PC-9 (cell line): ENCODE measurements around the gene LPIN2. TPM values are rescaled to one million over a fixed set of nuclear protein-coding genes. Genes with fewer than 3 reads are reported as not detected.

ENCODE experiments used
- BruUV-seq: library from RNA; stranded (reverse); fragments of 400-500 nt; replicated peaks from 2 replicates; lab custom pipeline; 2021; lab: Mats Ljungman, UMichigan
- CTCF ChIA-PET: fragments of 300-600 bp; sonication (Branson Sonifier 250); formaldehyde crosslinking; loops from one replicate; lab custom pipeline; 2022; ENCODE audit warnings: antibody characterized with exemption; lab: Charles Lee
- POLR2A ChIA-PET: fragments of 300-600 bp; sonication (Branson Sonifier 250); formaldehyde crosslinking; loops from one replicate; lab custom pipeline; 2022; ENCODE audit warnings: antibody characterized with exemption; ENCODE audit not compliant: unreplicated experiment; lab: Charles Lee
- DNase-seq, 2 experiments: peaks; one replicate each; pipeline versions ENCODE4 v3.0.0 to v3.0.0-alpha.2; 2015 to 2022; ENCODE audit warnings: mixed read lengths in 1 of 2
- H2AFZ ChIP-seq: fragments of 200-600 bp; sonication (generic); 2 replicates; pipeline ENCODE4 v1.8.1; 2017; ENCODE audit warnings: antibody characterized with exemption
- H3F3A ChIP-seq: fragments of 200-600 bp; sonication (generic); 2 replicates; pipeline ENCODE4 v1.8.1; 2017; ENCODE audit warnings: antibody characterized with exemption, mild to moderate bottlenecking, low read depth; ENCODE audit not compliant: insufficient read depth
- H3K27ac ChIP-seq: fragments of 200-600 bp; sonication (generic); 2 replicates; pipeline ENCODE4 v1.6.1; 2016; ENCODE audit warnings: mixed run types
- H3K27me3 ChIP-seq: fragments of 200-600 bp; sonication (generic); 2 replicates; pipeline ENCODE4 v1.6.1; 2016; ENCODE audit warnings: low read depth, mixed run types; ENCODE audit not compliant: insufficient read depth
- H3K36me3 ChIP-seq: fragments of 200-600 bp; sonication (generic); 2 replicates; pipeline ENCODE4 v1.6.1; 2016; ENCODE audit warnings: low read depth, mixed run types
- H3K4me1 ChIP-seq: fragments of 200-600 bp; sonication (generic); replicated peaks from 2 replicates; pipeline ENCODE4 v1.6.1; 2016; ENCODE audit warnings: mixed run types; ENCODE audit not compliant: insufficient read depth
- H3K4me2 ChIP-seq: fragments of 200-600 bp; sonication (generic); 2 replicates; pipeline ENCODE4 v1.6.1; 2017; ENCODE audit warnings: mixed run types
- H3K4me3 ChIP-seq: fragments of 200-600 bp; sonication (generic); 2 replicates; pipeline ENCODE4 v1.6.1; 2016; ENCODE audit warnings: mixed run types
- H3K79me2 ChIP-seq: fragments of 200-600 bp; sonication (generic); 2 replicates; pipeline ENCODE4 v1.6.1; 2017; ENCODE audit warnings: low read depth, mixed run types
- H3K9me2 ChIP-seq: fragments of 200-600 bp; sonication (generic); 2 replicates; pipeline ENCODE4 v1.8.1; 2017; ENCODE audit warnings: mild to moderate bottlenecking; ENCODE audit not compliant: insufficient read depth
- H3K9me3 ChIP-seq: fragments of 200-600 bp; sonication (generic); 2 replicates; pipeline ENCODE4 v1.8.1; 2016; ENCODE audit warnings: low read depth; ENCODE audit not compliant: insufficient read depth
- H4K20me1 ChIP-seq: fragments of 200-600 bp; sonication (generic); 2 replicates; pipeline ENCODE4 v1.8.1; 2017; ENCODE audit not compliant: insufficient read depth
- CTCF ChIP-seq: fragments of 200-600 bp; sonication (generic); conservative IDR thresholded peaks from 2 replicates; pipeline ENCODE4 v1.6.1; 2017; ENCODE audit warnings: mixed run types, antibody characterized with exemption, mild to moderate bottlenecking, moderate library complexity
- EZH2 ChIP-seq: fragments of 200-600 bp; sonication (generic); IDR thresholded peaks from 2 replicates; pipeline ENCODE4 v1.8.0; 2017; ENCODE audit warnings: antibody characterized with exemption, low read depth
- intact Hi-C: fragments of 100-400 bp; cut with micrococcal nuclease; formaldehyde crosslinking; loops from one replicate; pipeline ENCODE4 v1.10.0; 2022; ENCODE audit not compliant: unreplicated experiment
- total RNA-seq: library from RNA; stranded (reverse); gene quantifications from 2 replicates; pipeline ENCODE4 v1.2.3, GENCODE V29; 2021

The LPIN2 gene
- total RNA-seq, 1 experiment from 2014 or later = 15.0 TPM

- H3K79me2 ChIP-seq = no peaks in the 10 kb centered on the region
- H2AFZ ChIP-seq = no peak overlapping the region
- BruUV-seq = no TSS peak
- H4K20me1 ChIP-seq = no peaks in the 10 kb centered on the region
- intact Hi-C loops = no loop called here
- peaks cover 12% of the 10 kb centered on the region for H3K4me1 ChIP-seq
- no peaks in the 10 kb centered on the region for H3K27me3 ChIP-seq
- H3K9me3 ChIP-seq = no peaks in the 10 kb centered on the region
- H3K4me3 ChIP-seq = no peak overlapping the region
- no peak for DNase-seq
- TF ChIP-seq EZH2 (no peak), CTCF (no peak)
- H3K27ac ChIP-seq = no peak overlapping the region
- ChIA-PET POLR2A (no interaction called here), CTCF (no interaction called here)
- no peaks in the 10 kb centered on the region for H3K9me2 ChIP-seq
- H3F3A ChIP-seq = peaks cover 10% of the 10 kb centered on the region
- no peaks in the 10 kb centered on the region for H3K36me3 ChIP-seq
- no peak overlapping the region for H3K4me2 ChIP-seq
Measured at GRCh38 chr18:3036108-3036507, 23.2 kb upstream of the LPIN2 start.

GRCh38 chr18:3035635-3036034, 22.7 kb upstream of the LPIN2 start:
- intact Hi-C loops = no loop called here
- TF ChIP-seq EZH2 (no peak), CTCF (no peak)

GRCh38 chr18:3032721-3033120, 19.8 kb upstream of the LPIN2 start:
- Histone ChIP-seq H3K4me3 (no peak overlapping the region), H3K4me2 (no peak overlapping the region), H3K27me3 (no peaks in the 10 kb centered on the region), H3K4me1 (peaks cover 8% of the 10 kb centered on the region), H3K79me2 (no peaks in the 10 kb centered on the region), H3K9me2 (no peaks in the 10 kb centered on the region), H4K20me1 (no peaks in the 10 kb centered on the region), H3F3A (peaks cover 7% of the 10 kb centered on the region), H3K9me3 (no peaks in the 10 kb centered on the region), H2AFZ (no peak overlapping the region), H3K27ac (no peak overlapping the region), H3K36me3 (no peaks in the 10 kb centered on the region)
- BruUV-seq = no TSS peak
- no peak for DNase-seq
- intact Hi-C loops = no loop called here
- no peak for TF ChIP-seq EZH2
- TF ChIP-seq CTCF = no peak
- CTCF ChIA-PET = no interaction called here
- POLR2A ChIA-PET = no interaction called here

More at GRCh38 chr18:3035635-3036034, 22.7 kb upstream of the LPIN2 start:
- Histone ChIP-seq H3K27me3 (no peaks in the 10 kb centered on the region), H3K9me2 (no peaks in the 10 kb centered on the region), H2AFZ (no peak overlapping the region), H3F3A (peaks cover 10% of the 10 kb centered on the region), H3K79me2 (no peaks in the 10 kb centered on the region), H3K4me3 (no peak overlapping the region), H3K4me2 (no peak overlapping the region), H3K27ac (no peak overlapping the region), H3K9me3 (no peaks in the 10 kb centered on the region), H3K4me1 (peaks cover 12% of the 10 kb centered on the region), H3K36me3 (no peaks in the 10 kb centered on the region), H4K20me1 (no peaks in the 10 kb centered on the region)
- BruUV-seq = no TSS peak
- DNase-seq = no peak
- POLR2A ChIA-PET = no interaction called here
- CTCF ChIA-PET = no interaction called here
